ENCODE measurements around the gene INAFM1. TPM values are rescaled to one million over a fixed set of nuclear protein-coding genes. Genes with fewer than 3 reads are reported as not detected.

Gene INAFM1
- total RNA-seq, 1 experiment from 2014 or later: 5.1 TPM

DNA sequence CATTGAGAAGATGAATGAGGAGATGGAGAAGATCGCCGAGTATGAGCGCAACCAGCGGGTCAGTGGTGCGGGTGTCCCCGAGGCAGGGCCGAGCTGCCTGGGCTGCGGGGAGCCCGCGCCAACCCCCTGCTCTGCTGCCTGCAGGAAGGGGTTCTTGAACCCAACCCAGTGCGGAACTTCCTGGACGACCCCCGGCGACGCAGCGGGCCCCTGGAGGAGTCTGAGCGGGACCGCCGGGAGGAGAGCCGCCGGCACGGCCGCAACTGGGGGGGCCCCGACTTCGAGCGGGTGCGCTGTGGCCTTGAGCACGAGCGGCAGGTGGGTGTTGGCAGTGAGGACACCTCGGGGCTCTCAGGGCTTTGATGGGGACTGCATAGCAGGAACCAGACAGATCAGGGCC lies 10.1 kb upstream of the INAFM1 start:
- H4K20me1 ChIP-seq (ENCODE audit: low read length): no peaks in the 10 kb centered on the region
- no peaks in the 10 kb centered on the region; the same call in 1 of the 2 replicates for H3K36me3 ChIP-seq (ENCODE audit: low read depth, low read length)
- no peak overlapping the region for H2AFZ ChIP-seq (ENCODE audit: low read length)
- no peaks in the 10 kb centered on the region for H3K9me2 ChIP-seq (replicated peaks; ENCODE audit: low read length)
- TF ChIP-seq CTCF (conservative IDR thresholded peaks at IDR 0.05; ENCODE audit: low read depth, low read length) (no peak), EZH2 (IDR thresholded peaks at IDR 0.05; ENCODE audit: low read length, unreplicated experiment) (no peak), EZH2phosphoT487 (IDR thresholded peaks at IDR 0.05; ENCODE audit: borderline replicate concordance, low read length) (no peak)
- BruUV-seq (replicated peaks): no TSS peak
- H3K9ac ChIP-seq (ENCODE audit: low read length): no peak overlapping the region
- no peak overlapping the region for H3K4me2 ChIP-seq (ENCODE audit: low read length)
- H3F3A ChIP-seq (ENCODE audit: low read length, unreplicated experiment): no peaks in the 10 kb centered on the region
- ChIA-PET POLR2A (ENCODE audit: unreplicated experiment) (no interaction called here), CTCF (no interaction called here)
- ATAC-seq: no peak
- no peaks in the 10 kb centered on the region for H3K9me3 ChIP-seq (ENCODE audit: low read length)
- no peak overlapping the region for H3K27ac ChIP-seq (ENCODE audit: low read length)
- H3K4me1 ChIP-seq (ENCODE audit: insufficient read depth, low read length): no peaks in the 10 kb centered on the region
- no peak for DNase-seq
- no peaks in the 10 kb centered on the region for H3K27me3 ChIP-seq (ENCODE audit: low read length)
- H3K4me3 ChIP-seq (ENCODE audit: low read length): no peak overlapping the region
- H3K79me2 ChIP-seq (ENCODE audit: low read length): no peaks in the 10 kb centered on the region
- intact Hi-C loops (cut with micrococcal nuclease): no loop called here

DNA sequence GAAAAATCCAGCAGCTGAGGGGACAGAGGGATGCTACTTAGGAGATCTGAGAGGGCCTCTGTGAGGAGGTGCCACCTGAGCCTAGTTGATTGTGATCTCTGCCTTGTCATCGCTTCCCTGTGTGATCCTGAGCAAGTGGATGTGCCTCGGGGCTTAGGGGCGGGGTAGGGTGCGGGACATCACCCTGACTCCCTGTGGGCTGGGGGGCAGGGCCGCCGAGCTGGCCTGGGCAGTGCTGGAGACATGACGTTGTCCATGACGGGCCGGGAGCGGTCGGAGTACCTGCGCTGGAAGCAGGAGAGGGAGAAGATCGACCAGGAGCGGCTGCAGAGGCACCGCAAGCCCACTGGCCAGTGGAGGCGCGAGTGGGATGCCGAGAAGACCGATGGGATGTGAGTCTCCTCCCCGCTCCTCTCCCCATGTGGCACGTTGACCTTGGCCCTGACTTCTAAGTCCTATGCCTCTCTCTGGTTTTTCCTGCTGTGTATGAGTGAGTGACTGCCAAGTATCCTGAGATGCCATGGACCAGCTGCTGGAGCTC lies 8.2 kb upstream of the INAFM1 start:
- no peaks in the 10 kb centered on the region for H4K20me1 ChIP-seq (ENCODE audit: low read length)

More for the DNA sequence above, 8.2 kb upstream of the INAFM1 start:
- Histone ChIP-seq H3K9me2 (replicated peaks; ENCODE audit: low read length) (no peaks in the 10 kb centered on the region), H3K36me3 (ENCODE audit: low read depth, low read length) (no peaks in the 10 kb centered on the region), H3F3A (ENCODE audit: low read length, unreplicated experiment) (no peaks in the 10 kb centered on the region), H3K9me3 (ENCODE audit: low read length) (no peaks in the 10 kb centered on the region), H2AFZ (ENCODE audit: low read length) (no peak overlapping the region), H3K27ac (ENCODE audit: low read length) (no peak overlapping the region), H3K27me3 (ENCODE audit: low read length) (no peaks in the 10 kb centered on the region), H3K4me2 (ENCODE audit: low read length) (no peak overlapping the region), H3K4me3 (ENCODE audit: low read length) (no peak overlapping the region), H3K4me1 (ENCODE audit: insufficient read depth, low read length) (no peaks in the 10 kb centered on the region), H3K79me2 (ENCODE audit: low read length) (no peaks in the 10 kb centered on the region), H3K9ac (ENCODE audit: low read length) (no peak overlapping the region)
- DNase-seq (no peak), ATAC-seq (no peak)
- ChIA-PET CTCF (no interaction called here), POLR2A (ENCODE audit: unreplicated experiment) (no interaction called here)
- intact Hi-C loops (cut with micrococcal nuclease): no loop called here
- BruUV-seq (replicated peaks): no TSS peak
- TF ChIP-seq EZH2 (IDR thresholded peaks at IDR 0.05; ENCODE audit: low read length, unreplicated experiment): no peak
- no peak for TF ChIP-seq EZH2phosphoT487 (IDR thresholded peaks at IDR 0.05; ENCODE audit: borderline replicate concordance, low read length)
- no peak for TF ChIP-seq CTCF (conservative IDR thresholded peaks at IDR 0.05; ENCODE audit: low read depth, low read length)
